Stimulated activated CD4-positive, alpha-beta T cell treated with anti-CD3 and anti-CD28 coated beads, Interleukin-1b, Interleukin-23, amount 100 ng/mL, for 48 hours (primary cell): ENCODE results near the gene SDF4.
"Not testable (repeated sequence)": the region's sequence is repeated elsewhere in the genome, so short reads cannot be mapped to it uniquely, and the experiment has no call there.

Experiments used
- DNase-seq: peaks from one replicate; pipeline ENCODE4 v3.0.0-alpha.2; 2020

SDF4 gene

DNA sequence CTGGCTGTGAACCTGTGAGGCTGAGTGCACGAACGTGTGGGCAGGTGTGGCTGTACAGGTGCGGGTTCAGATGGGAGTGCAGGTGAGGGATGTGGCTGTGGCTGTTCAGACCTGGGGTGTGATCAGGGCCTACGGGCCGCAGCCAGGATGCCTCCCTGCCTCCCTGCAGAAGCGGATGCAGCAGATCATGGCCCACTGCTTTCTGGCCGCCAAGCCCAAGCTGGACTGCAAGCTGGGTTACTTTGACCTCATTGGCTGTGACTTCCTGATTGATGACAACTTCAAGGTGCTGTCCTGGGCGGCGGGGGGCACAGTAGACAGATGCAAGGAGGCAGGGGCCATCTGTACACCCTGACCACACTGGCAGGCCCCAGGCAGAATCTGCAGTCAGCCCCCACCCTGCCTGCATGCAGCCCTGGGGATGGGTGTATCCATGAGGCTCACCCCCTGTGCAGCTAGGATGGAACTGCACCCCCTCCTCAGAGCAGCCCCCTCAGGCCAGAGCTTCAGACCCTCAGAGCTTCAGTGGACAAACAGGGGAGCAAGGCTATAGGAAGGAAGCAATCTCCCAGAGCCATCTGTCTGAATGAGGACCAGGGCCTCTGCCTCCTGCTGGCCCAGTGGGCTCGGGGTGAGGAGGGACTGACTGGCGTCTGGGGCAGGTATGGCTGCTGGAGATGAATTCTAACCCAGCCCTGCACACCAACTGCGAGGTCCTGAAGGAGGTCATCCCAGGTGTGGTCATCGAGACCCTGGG is 35.2 kb downstream of the SDF4 start:
- DNase-seq = no peak

GRCh38 chr1:1195726-1196125 is 36.1 kb downstream of the SDF4 start:
- DNase-seq = not testable (repeated sequence)

DNA sequence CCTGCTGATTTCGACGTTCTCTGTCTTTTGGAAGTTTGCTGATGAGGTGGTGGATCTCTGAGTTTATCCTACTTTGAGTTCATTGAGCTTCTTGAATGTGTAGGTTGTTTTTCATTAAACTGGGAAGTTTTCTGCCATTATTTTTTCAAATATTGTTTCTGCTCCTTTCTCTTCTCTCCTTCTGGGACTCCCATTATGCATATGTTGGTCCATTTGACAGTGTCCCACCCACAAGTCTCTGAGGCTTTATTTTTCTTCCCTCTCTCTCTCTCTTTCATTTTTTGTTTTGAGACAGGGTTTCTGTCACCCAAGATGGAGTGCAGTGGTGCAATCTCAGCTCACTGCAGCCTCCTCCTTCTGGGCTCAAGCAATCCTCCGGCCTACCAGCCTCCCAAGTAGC is 37.1 kb downstream of the SDF4 start:
- no peak for DNase-seq

- DNase-seq = no peak
Observed at GRCh38 chr1:1191734-1192133, 40.1 kb downstream of the SDF4 start.

- no peak for DNase-seq
Observed at GRCh38 chr1:1189111-1189510, 42.7 kb downstream of the SDF4 start.

GRCh38 chr1:1187938-1188337 is 43.9 kb downstream of the SDF4 start:
- DNase-seq = no peak

DNA sequence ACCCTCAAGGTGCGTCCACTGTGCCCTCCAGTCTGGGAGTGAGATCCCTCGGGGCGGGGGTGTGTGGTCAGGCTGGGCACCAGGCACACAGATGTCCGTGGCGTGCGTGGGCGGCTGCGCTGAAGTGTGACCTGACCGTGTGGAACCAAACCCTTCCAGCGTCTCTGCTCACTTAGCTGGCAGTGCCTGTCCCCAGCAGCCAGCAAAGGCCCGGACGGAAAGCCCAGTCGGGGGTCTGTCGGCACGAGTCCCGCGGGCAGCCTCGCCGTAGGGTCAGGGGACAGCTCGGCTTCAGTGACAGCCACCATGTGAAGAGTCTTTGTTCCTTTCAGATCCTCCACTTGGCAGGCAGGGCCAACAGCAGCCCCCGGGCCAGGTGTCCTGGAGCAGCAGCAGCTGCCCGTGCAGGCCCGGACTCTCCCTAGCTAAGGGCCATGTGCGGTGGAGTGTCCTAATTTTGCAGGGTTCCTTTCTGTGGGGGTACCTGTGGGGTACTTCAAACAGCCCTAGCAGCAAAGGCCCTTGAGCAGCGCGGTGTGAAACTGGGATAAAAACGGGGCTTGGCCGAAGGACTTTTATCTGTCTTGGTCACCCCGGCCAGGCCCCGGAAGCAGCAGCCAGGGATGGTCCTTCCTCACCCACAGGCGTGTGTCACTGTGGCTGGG is 46.6 kb downstream of the SDF4 start:
- no peak for DNase-seq

DNA sequence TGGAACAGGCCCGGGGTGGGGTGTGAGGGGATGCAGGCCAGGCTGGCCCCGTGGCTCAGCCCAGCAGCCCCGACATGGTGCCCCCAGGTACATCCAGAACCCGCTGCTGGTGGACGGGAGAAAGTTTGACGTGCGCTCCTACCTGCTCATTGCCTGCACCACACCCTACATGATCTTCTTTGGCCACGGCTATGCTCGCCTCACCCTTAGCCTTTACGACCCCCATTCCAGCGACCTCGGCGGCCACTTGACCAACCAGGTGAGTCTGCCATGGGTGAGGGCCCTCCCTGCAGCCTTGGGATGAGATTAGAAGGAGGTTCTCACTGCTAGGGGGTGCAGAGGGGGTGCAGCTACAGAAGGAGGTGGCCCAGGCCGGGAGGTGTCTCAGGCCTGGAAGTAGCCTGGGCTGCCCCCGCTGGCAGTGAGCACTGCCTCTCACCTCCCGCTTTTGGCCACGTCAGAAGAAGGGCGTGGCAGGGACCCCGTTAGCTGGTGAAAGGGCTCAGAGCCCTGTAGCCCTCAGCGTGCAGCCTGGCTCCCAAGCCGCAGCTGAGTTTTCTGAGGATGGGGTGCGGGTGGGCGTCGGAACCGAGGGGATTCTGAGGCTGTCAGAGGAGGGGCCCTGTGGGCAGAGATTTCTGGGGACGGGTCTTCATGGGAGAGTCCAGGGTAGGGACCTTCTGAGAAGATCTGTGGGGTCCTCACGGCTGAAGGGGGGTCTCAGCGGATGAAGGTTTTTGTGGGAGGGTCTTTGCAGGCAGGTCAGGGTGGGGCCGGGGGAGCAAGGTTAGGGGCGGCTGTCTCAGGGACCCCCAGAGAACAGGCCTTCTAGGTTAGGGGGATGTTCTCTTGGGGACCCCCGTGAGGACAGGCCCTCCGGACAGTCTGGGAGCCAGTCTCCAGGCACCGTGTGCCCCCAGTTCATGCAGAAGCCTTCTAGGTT is 47.7 kb downstream of the SDF4 start:
- no peak for DNase-seq

- DNase-seq = no peak
Observed at GRCh38 chr1:1183221-1183747, 48.5 kb downstream of the SDF4 start.

GRCh38 chr1:1182491-1183220 is 49.1 kb downstream of the SDF4 start:
- no peak for DNase-seq

DNA sequence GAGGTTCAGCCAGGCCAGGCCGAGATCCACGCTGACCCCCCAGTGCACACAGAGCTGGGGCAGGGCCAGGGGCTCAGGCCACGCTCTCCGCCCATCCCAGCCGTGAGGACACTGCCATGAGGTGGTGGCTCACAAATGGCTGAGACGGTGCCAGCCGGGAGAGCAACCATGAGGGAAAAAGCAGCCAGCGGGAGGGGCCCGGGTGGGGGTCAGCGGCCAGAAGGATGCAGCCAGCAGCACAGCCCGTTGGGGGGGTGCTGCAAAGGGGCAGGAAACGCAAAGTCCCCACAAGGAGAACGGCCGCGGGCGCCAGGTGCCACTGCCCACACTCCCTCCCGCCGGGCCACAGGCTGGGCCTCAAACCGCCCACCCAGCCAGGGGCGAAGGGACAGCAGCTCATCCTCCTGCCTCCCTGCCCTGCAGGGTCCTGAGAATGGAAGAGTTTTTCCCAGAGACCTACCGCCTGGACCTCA is 49.8 kb downstream of the SDF4 start:
- DNase-seq = no peak

- DNase-seq = no peak
Observed at GRCh38 chr1:1181129-1181937, 50.5 kb downstream of the SDF4 start.

- no peak for DNase-seq
Observed at GRCh38 chr1:1179983-1180861, 51.6 kb downstream of the SDF4 start.

DNA sequence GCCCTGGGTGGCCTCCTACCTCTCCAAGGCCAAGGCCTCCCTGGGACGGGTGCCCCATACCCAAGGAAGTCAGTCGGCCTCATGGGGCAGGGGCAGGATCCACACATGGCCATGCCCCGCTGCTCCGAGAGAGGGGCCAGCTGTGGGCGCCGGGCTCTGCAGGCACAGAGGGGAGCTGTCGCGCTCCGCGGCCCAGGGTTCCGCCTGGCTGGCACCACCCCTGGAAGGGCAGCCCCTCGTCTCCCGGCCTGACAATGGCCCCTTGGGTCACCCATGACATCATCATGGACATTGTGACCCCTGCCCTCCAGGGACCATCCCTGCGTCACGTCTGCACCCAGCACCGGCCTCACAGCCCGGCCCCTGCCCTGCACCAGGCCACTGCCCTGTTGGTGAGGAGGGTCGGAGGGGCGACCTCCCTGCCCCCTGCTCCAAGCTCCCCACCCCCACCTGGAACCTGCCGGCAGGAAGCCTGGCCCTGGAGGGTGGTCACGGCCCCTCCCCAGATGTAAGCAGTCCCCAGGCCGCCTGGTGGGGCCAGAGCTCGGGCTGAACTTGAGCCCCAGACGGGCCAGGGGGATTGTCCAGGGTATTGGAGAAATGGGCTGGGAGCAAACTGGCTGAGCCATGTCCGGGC is 52.3 kb downstream of the SDF4 start:
- DNase-seq = no peak

DNA sequence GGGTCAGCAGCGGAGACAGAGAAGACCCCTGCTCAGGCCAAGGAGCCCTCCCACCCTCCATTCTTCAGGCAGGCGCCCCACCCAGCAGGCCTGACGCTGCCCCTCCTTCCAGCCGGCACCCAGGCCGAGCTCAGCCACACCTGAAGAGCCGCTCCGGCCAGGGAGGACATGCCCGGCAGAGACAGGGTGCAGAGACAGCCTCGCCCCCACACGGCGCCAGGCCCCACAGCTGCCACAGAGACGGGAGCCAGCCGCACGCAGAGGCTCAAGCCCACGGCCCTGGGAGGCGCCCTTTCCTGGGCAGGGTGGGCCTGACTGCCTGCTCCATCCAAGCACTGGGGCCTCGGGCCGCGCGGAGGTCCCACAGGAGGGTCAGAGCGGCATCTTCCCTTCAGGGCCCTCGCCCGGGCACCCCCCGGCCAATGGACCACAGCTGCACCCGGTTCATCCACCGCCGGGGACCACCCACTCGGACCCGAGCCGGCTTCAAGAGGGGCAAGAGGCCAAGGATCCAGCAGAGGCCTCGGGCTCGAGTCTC is 52.9 kb downstream of the SDF4 start:
- no peak for DNase-seq

DNA sequence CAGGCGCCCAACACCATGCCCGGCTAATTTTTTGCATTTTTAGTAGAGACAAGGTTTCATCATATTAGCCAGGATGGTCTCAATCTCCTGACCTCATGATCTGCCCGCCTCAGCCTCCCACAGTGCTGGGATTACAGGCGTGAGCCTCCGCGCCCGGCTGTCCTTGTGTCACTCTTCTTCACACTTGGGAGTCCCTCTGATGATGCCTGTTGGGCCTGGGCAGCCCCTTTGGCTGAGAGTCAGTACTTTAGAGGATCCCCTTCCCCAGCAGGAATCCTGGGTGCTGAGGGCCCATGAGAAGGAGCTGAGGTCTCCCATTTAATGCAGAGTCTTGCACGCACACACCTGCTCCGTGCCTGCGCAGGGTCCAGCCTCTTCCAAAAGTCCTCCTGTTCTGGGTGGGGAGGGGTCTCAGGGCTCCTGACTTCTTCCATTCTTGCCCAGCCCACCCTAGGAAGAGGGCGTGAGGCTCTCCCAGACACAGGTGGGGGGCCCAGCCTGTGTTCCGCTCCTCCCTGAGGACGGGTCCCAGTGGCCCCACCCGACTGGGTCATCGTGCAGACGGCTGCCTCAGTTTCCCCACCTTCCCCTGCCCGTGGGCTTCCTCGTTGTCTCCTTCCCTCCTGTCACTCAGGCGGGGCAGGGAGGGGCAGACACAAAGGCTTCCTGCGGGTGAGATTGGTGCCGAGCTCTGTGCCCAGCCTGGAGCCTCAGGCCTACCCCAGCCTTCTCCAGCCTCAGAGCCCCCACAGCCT is 54.2 kb downstream of the SDF4 start:
- no peak for DNase-seq

DNA sequence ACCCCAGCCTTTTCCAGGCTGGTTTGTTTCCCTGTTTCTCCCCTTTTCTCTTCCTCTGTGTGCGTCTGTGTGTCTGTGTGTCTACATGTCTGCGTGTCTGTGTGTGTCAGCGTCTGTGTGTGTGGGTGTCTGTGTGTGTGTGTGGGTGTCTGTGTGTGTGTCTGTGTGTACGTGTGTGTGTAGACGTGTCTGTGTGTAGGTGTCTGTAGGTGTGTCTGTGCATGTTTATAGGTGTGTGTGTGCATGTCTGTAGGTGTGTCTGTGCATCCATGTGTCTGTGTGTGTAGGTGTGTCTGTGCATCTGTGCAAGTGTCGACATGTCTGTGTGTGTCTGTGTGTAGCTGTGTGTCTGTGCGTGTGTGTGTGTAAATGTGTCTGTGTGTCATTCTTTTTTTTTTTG is 54.9 kb downstream of the SDF4 start:
- no peak for DNase-seq

DNA sequence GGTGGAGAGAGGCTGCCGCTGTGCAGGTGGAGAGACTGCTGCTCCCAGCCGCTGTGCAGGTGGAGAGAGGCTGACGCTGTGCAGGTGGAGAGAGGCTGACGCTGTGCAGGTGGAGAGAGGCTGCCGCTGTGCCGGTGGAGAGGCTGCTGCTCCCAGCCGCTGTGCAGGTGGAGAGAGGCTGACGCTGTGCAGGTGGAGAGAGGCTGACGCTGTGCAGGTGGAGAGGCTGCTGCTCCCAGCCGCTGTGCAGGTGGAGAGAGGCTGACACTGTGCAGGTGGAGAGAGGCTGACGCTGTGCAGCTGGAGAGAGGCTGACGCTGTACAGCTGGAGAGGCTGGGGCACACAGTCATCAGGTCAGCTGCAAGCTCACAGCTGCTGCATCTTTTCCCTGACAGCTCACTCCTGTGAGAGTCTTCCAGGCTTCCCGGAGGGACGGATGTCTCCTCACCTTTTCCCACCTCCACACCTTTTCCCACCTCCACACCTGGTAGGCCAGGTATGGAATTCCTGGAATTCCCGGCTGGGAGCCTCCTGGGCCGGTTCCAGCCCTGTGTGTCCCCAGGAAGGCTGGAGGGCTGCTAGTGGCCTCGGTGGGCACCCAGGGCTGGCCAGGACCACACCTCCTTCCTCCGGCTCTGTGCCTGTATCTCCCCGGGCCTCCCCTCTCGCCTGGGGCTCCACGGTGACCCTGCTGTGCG is 55.6 kb downstream of the SDF4 start:
- not testable (repeated sequence) for DNase-seq
